K562 (cell line): ENCODE results near the gene LOXL3. TPM values are rescaled to one million over a fixed set of nuclear protein-coding genes. Genes with fewer than 3 reads are reported as not detected.
A peak's percentile ranks its signal among the peaks of the same experiment; 100 is the strongest.

Experiments used
- ATAC-seq: fragments of 200-7000 bp; cut with Tn5 transposase; 3 replicates; pipeline ENCODE4 v1.9.1; 2020; ENCODE audit warnings: moderate library complexity
- BruUV-seq: library from RNA; stranded (reverse); fragments of 400-500 nt; replicated peaks from 2 replicates; lab custom pipeline; 2021; lab: Mats Ljungman, UMichigan
- CTCF ChIA-PET: fragments of 300-600 bp; formaldehyde crosslinking; extraction: SDS; loops from one replicate; lab custom pipeline; 2021; ENCODE audit warnings: low intra/inter-chr PET ratio; lab: Yijun Ruan, JAX
- POLR2A ChIA-PET: fragments of 300-600, 350-650 bp; sonication (Branson Sonifier 250); formaldehyde crosslinking; extraction: SDS; loops from one replicate; lab custom pipeline; 2021; ENCODE audit warnings: antibody characterized with exemption, inconsistent platforms; lab: Yijun Ruan, JAX
- DNase-seq, 4 experiments: peaks; one replicate each; pipeline versions ENCODE4 v3.0.0 to v3.0.0-alpha.2; 2011 to 2018; ENCODE audit warnings: low spot score in 3 of 4, mixed read lengths in 3 of 4; ENCODE audit errors: extremely low read depth in 1 of 4
- FAIRE-seq: peaks from 2 replicates; lab custom pipeline; 2011; peaks lifted over from hg19 to GRCh38; lab: Jason Lieb, UNC
- H2AFZ ChIP-seq: 2 replicates; pipeline ENCODE4 v1.6.0; 2011; ENCODE audit warnings: low read depth, low read length, control low read depth, inconsistent platforms
- H3K27ac ChIP-seq: fragments of 200-600 bp; 3 replicates; pipeline ENCODE4 v1.8.0; 2011; ENCODE audit warnings: low read depth, mild to moderate bottlenecking, control low read depth, inconsistent platforms, low read length, moderate library complexity, mixed read lengths; ENCODE audit errors: extremely low read depth
- H3K27me3 ChIP-seq, 2 experiments: fragments of 300-600 bp in 1 of 2; 2 replicates in 1 of 2; 3 replicates in 1 of 2; pipeline versions ENCODE4 v1.6.0 to v1.8.0; 2011; ENCODE audit warnings: inconsistent platforms in 2 of 2, low read length in 2 of 2, mild to moderate bottlenecking in 1 of 2, mixed read lengths in 1 of 2, moderate library complexity in 1 of 2; ENCODE audit not compliant: control insufficient read depth in 2 of 2, insufficient read depth in 2 of 2
- H3K36me3 ChIP-seq: fragments of 300-600 bp; 3 replicates; pipeline ENCODE4 v1.8.0; 2011; ENCODE audit warnings: mild to moderate bottlenecking, low read length, inconsistent platforms; ENCODE audit not compliant: control insufficient read depth, insufficient read depth
- H3K4me1 ChIP-seq, 2 experiments: fragments of 200-600 bp in 1 of 2; replicated peaks in 1 of 2; 2 replicates in 1 of 2; 3 replicates in 1 of 2; pipeline versions ENCODE4 v1.5.1 to v1.8.0; 2011; ENCODE audit warnings: inconsistent platforms in 2 of 2, low read length in 2 of 2, mild to moderate bottlenecking in 1 of 2, mixed read lengths in 1 of 2, moderate library complexity in 1 of 2; ENCODE audit not compliant: control insufficient read depth in 2 of 2, insufficient read depth in 2 of 2
- H3K4me2 ChIP-seq: 2 replicates; pipeline ENCODE4 v1.6.1; 2011; ENCODE audit warnings: low read length, control low read depth, inconsistent platforms, mixed read lengths; ENCODE audit not compliant: insufficient read depth
- H3K4me3 ChIP-seq: fragments of 200-600 bp; sonication (generic), shearing (Covaris generic); 2 replicates; pipeline ENCODE4 v1.5.1; 2016; ENCODE audit warnings: control low read depth, inconsistent platforms
- H3K79me2 ChIP-seq: fragments of 200-600 bp; 3 replicates; pipeline ENCODE4 v1.8.0; 2011; ENCODE audit warnings: low read length, inconsistent platforms; ENCODE audit not compliant: control insufficient read depth, insufficient read depth
- H3K9ac ChIP-seq, 2 experiments: 2 replicates each; pipeline versions ENCODE4 v1.6.0 to v1.6.1; 2011; ENCODE audit warnings: low read depth in 2 of 2, low read length in 2 of 2, control low read depth in 1 of 2, inconsistent platforms in 1 of 2, mild to moderate bottlenecking in 1 of 2, mixed read lengths in 1 of 2; ENCODE audit not compliant: insufficient read depth in 1 of 2
- H3K9me1 ChIP-seq: one replicate; pipeline ENCODE4 v1.6.0; 2011; ENCODE audit warnings: inconsistent platforms, mild to moderate bottlenecking, low read length, moderate library complexity; ENCODE audit not compliant: control insufficient read depth, insufficient read depth
- H3K9me3 ChIP-seq: replicated peaks from 2 replicates; pipeline ENCODE4 v1.5.1; 2011; ENCODE audit warnings: low read depth, low read length, inconsistent platforms; ENCODE audit not compliant: control insufficient read depth, insufficient read depth
- H4K20me1 ChIP-seq: replicated peaks from 2 replicates; pipeline ENCODE4 v1.6.1; 2011; ENCODE audit warnings: low read length, inconsistent platforms, mixed read lengths; ENCODE audit not compliant: control insufficient read depth, insufficient read depth
- C11orf30 ChIP-seq: fragments of 450-650 bp; IDR thresholded peaks from 2 replicates; pipeline ENCODE4 v1.6.1; 2016; ENCODE audit warnings: low read depth, mild to moderate bottlenecking
- EGR1 ChIP-seq: fragments of 450-650 bp; conservative IDR thresholded peaks from 2 replicates; pipeline ENCODE4 v1.6.1; 2017; ENCODE audit warnings: mild to moderate bottlenecking
- WGBS: fragments of 100-300 bp; shearing (Covaris generic); methylation state at CpG from one replicate; pipeline ENCODE4 v1.1.6; 2016; ENCODE audit warnings: low coverage, mixed read lengths; ENCODE audit not compliant: insufficient coverage; ENCODE audit errors: missing lambda C conversion rate; 5-methylcytosine and 5-hydroxymethylcytosine counted together
- in situ Hi-C: fragments of 300-500 bp; cut with MboI; formaldehyde crosslinking; loops from 4 replicates; pipeline ENCODE4 v1.15.0; 2018; ENCODE audit warnings: inconsistent platforms, mixed read lengths
- intact Hi-C: fragments of 100-400 bp; cut with micrococcal nuclease; formaldehyde crosslinking; loops from 2 replicates; pipeline ENCODE4 v1.14.2; 2022
- polyA plus RNA-seq, 8 experiments: library from polyadenylated mRNA; depleted of rRNA in 4 of 8; stranded (reverse) in 5 of 8; unstranded in 3 of 8; fragments of >200 nt; fragmentation: Nextera tagmentation in 2 of 8; fragmentation: Illumina TruSeq in 1 of 8; extraction: Ambion mirVana in 2 of 8; extraction: Trizol in 1 of 8; gene quantifications; 2 replicates each; pipeline versions ENCODE4 v1.2.1 to v1.2.3, GENCODE V29; 2011 to 2014; ENCODE audit warnings: inconsistent platforms in 1 of 8, missing spikeins in 1 of 8
- total RNA-seq, 7 experiments: library from RNA; depleted of rRNA in 6 of 7; stranded (reverse); fragments of >200 nt in 6 of 7; fragmentation: Illumina TruSeq in 2 of 7; extraction: Trizol in 2 of 7; gene quantifications; 2 replicates each; pipeline versions ENCODE4 v1.2.1 to v1.2.3, GENCODE V29; 2011 to 2021; ENCODE audit warnings: low replicate concordance in 1 of 7
- TF ChIP-seq, protein P1 (sequence below): fragments of 250-450 bp; sonication (Bioruptor Pico); IDR thresholded peaks from 2 replicates; pipeline ENCODE4 v1.8.0; 2021; ENCODE audit warnings: moderate library complexity, mild to moderate bottlenecking, inconsistent platforms

The LOXL3 gene
- total and polyA plus RNA-seq, 9 of the 15 experiments (the other 6 are each of a cell fraction or from before 2014, with no cell fraction given), result 0.22 to 0.99 (median 0.31) TPM

DNA sequence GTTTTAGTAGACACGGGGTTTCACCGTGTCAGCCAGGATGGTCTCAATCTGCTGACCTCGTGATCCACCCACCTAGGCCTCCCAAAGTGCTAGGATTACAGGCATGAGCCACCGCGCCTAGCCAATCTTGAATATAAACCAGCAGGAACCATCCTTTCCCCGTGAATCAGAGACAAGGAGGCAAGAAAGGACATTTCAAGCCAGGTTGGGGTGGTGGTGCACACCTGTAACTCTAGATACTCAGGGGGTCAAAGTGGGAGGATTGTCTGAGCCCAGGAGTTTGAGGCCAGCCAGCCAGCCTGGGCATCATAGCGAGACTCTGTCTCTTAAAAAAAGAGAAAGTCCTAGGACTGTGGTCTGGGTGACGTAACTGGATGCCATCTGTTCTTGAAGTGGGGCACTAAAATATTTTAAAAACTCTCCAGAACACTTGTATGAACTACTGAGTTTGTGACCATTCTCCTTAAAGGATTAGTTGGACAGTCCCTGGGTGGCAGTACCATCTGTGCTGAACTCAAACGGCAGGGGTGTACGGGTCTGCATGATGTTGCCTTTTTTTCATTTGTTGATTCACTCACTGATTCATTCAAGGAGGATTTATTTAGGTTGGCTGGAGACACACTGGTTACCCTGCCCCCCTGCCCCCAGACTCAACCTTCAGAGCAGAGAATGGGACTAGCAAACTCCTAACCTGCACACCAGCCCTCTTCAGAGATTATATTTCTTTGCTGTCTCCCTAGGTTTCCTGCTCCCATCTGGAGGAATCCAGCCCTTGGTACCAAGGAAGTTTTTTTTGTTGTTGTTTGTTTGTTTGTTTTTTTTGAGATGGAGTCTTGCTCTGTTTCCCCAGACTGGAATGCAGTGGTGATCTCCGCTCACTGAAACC is 42.4 kb downstream of the LOXL3 start:
- Histone ChIP-seq H3K79me2 (peaks cover 9% of the 10 kb centered on the region), H3K9me3 (no peaks in the 10 kb centered on the region), H3K9ac (no peak overlapping the region), H3K9me1 (no peaks in the 10 kb centered on the region), H4K20me1 (no peaks in the 10 kb centered on the region), H3K36me3 (no peaks in the 10 kb centered on the region), H3K4me1 (peaks cover 17 to 44% of the 10 kb centered on the region in 2 experiments; a peak in 4 of 5 replicates), H3K4me3 (no peak overlapping the region), H3K4me2 (no peak overlapping the region), H3K27me3 (no peaks in the 10 kb centered on the region), H2AFZ (no peak overlapping the region), H3K27ac (no peak overlapping the region)
- ChIA-PET CTCF (no interaction called here), POLR2A (interaction anchor here (0.7 to 3.3 kb wide), 3 partner anchors 9 to 19 kb away, joined by 5 to 17 read pairs (median 12); partner anchors contain the start of genes AUP1 and HTRA2)
- in situ Hi-C loops (no loop called here), intact Hi-C loops (no loop called here)
- DNase-seq (no peak), FAIRE-seq (no peak), ATAC-seq (no peak)
- TF ChIP-seq, protein P1, sequence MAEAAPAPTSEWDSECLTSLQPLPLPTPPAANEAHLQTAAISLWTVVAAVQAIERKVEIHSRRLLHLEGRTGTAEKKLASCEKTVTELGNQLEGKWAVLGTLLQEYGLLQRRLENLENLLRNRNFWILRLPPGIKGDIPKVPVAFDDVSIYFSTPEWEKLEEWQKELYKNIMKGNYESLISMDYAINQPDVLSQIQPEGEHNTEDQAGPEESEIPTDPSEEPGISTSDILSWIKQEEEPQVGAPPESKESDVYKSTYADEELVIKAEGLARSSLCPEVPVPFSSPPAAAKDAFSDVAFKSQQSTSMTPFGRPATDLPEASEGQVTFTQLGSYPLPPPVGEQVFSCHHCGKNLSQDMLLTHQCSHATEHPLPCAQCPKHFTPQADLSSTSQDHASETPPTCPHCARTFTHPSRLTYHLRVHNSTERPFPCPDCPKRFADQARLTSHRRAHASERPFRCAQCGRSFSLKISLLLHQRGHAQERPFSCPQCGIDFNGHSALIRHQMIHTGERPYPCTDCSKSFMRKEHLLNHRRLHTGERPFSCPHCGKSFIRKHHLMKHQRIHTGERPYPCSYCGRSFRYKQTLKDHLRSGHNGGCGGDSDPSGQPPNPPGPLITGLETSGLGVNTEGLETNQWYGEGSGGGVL, result no peak
- TF ChIP-seq EGR1 (peak; percentile 17; the same call in 1 of the 2 replicates), C11orf30 (0 out of 2 replicates have a peak, but pooled peaks have one; percentile 14)
- no TSS peak for BruUV-seq
- 51% methylated on average over 11 of the region's 11 CpGs for WGBS
